AG08395 (cell line): ENCODE results near the gene IRF3.
A peak's percentile ranks its signal among the peaks of the same experiment; 100 is the strongest.
"Not testable (repeated sequence)": the region's sequence is repeated elsewhere in the genome, so short reads cannot be mapped to it uniquely, and the experiment has no call there.

Experiments used
- DNase-seq: peaks from one replicate; pipeline ENCODE4 v3.0.0; 2012; ENCODE audit warnings: mixed read lengths, low spot score

The IRF3 gene

DNA sequence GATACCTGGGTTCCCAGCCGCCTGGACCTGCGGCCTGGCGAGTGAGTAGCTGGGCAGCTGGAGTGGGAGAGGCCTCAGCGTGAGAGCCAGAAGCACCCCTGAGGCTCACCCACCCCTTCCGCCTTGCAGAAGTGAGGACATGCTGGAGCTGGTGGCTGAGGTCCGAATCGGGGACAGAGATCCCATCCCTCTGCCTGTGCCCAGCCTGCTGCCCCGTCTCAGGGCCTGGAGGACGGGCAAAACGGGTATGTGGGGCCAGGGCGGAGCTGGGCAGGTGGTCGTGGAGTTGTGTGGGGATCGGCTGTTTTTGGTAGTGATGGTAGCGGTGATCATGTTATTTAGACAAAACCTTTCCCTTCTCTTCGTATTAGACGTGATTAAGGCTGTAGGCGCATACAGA lies 19.1 kb downstream of the IRF3 start:
- no peak for DNase-seq

DNA sequence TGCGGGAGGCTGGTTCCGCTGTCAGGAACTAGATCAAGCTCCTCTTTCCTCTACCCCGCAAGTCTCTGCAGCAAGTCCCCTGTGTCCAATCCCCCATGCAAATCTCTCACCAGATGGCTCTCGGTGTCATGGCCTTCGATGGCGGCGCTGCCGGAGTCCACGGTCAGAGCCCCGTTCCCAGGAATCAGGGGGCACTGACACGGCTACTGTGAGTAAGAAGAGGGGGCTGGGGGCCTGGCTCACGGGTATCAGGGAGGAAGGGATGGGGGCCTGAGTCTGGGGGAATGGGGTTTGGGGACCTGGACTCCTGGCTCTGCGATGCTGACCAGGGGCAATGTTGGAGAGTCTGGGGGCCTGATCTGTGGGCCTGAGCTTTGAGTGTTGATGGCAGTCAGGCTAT lies 19.7 kb downstream of the IRF3 start:
- no peak for DNase-seq

- DNase-seq: no peak
Measured at GRCh38 chr19:49645592-49645991, 20.1 kb downstream of the IRF3 start.

GRCh38 chr19:49643466-49643865 lies 22.2 kb downstream of the IRF3 start:
- no peak for DNase-seq

GRCh38 chr19:49642492-49643035 lies 23.1 kb downstream of the IRF3 start:
- DNase-seq: no peak

DNA sequence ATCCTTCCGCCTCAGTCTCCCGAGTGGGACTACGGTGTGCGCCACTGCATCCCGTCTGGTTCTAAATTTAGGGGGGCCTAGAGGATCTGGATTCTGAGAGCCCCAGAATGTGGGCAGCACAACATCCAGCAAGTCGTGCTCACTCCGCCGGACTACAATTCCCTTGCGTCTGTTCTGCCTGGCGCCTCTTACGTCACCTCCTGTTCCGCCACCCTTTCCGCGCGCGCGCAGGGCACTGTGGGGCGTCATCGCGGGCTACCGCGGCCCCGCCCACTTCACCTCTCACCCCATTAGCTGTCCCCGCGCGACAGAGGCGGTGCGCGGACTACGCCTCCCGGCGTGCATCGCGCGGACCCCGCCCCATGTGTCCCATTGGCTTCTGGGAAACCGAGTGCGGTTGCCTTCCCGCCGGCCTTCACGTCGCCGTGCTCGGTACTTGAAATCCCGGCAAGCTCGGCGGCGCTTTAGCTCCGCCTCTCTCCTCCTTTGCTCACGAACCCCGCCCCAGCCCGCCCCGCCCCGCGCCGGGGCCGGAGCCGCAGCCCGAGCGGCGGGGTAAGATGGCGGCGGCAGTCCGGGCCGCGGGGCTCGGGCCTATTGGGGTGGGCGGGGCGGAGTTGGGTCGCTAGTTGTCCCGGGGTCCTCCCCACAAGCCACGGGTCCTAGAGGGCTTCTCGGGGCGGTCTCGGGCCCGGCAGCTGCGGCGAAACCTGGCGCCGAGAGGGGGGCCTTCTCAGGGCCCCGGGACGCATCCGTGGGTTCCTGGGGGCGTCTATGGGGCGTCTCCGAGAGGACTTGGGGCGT lies 23.8 kb downstream of the IRF3 start, which contains the start of gene SCAF1:
TSS of gene SCAF1 (plus strand) at position 522 of the 804 bp plus-strand sequence. CDS start 2,818 bp downstream, outside the sequence.
- peak; percentile 98 for DNase-seq

DNA sequence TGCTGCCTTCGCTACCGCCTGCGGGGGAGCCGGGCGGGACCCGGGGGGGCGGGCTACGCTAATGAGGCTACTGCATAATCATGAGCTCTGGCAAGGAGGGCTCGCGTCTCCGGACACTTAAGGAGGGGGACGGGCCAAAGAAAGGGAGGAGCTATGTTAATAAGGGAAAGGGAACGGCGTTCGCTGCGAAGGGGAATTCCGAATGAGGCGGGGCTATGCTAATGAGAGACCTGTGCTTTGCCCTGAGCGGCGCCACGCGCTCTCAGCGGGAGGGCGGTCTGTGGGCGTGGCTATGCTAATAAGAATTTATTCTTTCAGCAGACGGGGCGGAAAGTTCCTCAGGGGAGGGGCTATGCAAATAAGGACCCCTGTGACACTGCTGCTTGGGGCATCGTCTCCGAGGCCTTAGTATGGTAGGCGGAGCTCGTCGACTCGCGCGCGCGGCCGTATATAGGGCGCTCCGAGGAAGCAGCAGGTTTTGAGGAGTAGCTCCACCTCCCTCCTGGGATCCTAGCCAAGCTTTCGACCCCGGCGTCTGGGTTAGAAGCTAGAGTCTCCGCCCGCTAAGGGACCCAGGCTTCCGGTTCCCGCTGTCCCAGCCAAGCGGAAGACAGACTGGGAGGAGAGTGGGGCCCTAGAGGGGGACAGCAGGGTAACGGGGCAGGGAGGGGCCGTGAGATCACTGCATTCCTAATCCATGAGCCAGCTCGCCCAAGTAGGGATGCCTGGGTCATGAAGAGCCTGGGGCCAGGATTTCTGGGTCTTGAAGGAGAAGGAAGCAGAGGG lies 25.4 kb downstream of the IRF3 start, which contains the start of gene RRAS:
TSS of gene RRAS (minus strand) at position 31 of the 786 bp plus-strand sequence. CDS start 45 bp downstream, outside the sequence.
- DNase-seq: peak; percentile 97

- DNase-seq: peak; percentile 4
Measured at GRCh38 chr19:49639401-49640112, 26.1 kb downstream of the IRF3 start.

DNA sequence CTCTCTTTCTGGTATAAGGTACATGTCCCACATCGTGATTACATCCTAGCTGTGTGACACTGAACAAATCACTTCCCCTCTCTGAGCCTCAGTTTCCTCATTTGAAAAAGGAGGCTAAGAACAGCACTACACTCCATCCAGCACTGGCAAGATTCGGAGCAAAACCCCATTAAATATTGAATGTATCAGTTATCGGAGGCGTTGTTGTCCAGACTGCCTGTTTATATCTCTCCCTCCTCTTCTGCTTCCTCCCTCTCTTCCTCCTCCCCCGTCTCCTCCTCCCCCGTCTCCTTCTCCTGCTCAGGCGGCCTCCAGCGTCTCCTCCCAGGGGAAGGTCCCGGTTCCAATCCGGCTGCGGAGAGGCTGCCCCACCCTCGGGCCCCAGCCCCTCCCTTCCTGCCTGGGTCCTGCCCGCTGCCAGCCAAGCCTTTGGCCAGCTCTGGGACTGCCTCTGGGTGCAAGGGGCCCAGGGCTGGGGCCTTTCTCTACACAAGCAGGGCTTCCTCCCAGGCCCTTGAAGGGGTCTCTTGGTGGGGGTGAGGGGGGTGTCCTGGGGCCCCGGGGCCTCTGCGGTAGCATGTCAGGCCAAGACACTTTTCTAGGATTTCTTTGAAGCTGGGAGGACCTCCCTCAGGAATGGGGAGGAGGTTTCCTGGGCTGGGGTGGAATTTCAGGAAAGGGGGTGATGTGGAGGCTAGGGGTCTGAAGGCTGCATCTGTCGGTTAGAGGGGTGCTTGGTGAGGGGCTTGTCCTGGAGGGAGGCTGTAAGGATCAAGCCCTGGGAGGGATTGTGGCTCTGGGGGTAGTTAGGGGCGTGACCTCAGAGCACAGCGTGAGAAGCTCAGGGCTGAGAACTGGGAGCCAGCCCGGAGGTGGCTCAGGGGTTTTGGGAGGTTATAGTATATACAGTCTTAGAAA lies 27.6 kb downstream of the IRF3 start:
- peak; percentile 85 for DNase-seq

DNA sequence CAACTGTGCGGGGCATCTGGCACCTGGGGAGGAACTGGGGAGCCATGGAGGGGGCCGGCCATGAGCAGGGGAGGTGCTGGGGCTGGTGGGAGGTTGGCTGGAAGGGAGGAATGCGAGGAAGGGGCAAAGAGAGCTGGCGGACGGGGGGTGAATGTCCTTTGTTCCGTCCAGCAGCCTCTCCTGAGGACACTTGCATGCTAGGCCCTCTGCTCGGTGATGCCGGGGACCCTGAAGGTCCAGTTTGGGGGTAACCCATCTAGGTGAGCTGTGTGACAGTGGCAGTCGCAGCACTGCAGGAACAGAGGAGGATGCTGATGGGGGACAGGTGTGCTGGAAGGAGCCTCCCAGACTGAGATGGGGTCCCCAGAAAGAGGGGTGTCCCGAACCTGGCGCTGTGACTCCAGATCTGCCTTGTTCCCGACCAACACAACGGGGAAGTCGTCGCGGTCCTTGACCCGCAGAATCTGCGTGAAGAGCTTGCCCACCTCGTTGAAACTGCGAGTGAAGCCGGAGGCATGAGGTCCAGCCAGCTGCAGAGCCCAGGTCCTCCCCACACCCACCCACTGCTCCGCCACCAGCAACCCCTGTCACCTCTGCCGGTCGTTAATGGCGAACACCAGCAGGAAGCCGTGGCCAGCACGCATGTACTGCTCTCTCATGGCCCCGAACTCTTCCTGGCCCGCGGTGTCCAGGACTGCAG lies 29.3 kb downstream of the IRF3 start:
- no peak for DNase-seq

- no peak for DNase-seq
Measured at GRCh38 chr19:49635530-49636232, 30.0 kb downstream of the IRF3 start.

- not testable (repeated sequence) for DNase-seq
Measured at GRCh38 chr19:49633273-49633672, 32.4 kb downstream of the IRF3 start.

- DNase-seq: no peak
Measured at GRCh38 chr19:49632576-49632975, 33.1 kb downstream of the IRF3 start.

GRCh38 chr19:49631610-49632192 lies 34.0 kb downstream of the IRF3 start:
- DNase-seq: no peak

DNA sequence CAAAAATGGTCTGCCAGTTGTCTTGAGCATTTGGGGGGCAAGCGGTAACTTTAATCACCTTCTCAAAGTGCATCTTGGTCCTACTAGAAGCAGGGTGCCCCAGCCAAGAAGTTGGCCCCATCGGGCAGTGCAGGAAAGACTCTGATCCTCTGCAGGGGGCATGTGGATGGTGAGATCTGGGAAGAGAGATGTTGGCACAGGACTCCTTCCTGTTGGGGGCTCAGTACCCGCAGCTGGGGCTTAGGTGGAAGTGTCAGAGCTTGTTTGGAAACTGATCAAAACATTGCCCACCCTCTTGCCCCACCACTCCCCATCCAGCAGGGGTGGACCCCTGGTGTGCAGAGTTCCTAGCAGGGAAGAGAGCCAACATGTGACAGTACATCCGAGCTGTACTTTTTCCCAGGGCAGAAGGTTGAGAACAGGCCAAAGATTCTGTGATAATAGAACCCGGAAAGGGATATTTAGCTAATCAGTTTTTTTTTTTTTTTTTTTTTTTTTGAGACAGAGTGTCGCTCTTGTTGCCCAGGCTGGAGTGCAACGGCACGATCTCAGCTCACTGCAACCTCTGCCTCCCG lies 34.6 kb downstream of the IRF3 start:
- DNase-seq: no peak

DNA sequence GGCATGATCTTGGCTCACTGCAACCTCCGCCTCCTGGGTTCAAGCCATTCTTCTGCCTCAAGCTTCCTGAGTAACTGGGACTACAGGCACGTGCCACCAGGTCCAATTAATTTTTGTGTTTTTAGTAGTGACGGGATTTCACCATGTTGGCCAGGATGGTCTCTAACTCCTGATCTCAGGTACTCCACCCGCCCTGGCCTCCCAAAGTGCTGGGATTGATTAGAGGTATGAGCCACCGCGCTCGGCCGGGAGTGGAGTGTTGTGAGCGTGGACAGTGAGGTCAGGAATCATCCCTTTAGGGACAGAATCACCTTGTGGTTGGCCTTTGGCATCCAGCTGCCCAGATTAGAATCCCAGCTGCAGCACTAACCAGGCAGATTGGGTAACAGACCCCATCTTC lies 36.0 kb downstream of the IRF3 start:
- DNase-seq: no peak

DNA sequence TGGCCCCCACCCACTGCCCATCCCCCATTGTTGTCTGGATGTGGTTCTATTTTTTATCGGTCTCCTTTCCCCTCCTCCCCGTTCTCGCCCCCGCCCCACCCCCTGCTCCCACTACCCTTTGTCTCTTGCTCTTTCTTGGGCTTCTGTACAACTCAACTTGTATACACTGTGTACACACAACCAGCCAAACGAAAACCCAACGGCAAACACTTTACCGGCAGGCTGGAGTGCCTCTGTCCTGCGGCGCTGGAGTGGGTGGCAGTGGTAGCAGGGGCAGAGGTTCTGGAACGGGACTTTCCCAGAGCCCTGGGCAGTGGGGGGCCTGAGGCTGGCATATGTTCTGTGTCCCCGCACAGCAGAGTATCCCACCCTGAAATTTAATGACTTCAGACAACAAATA lies 39.4 kb downstream of the IRF3 start:
- DNase-seq: no peak

- DNase-seq: no peak
Measured at GRCh38 chr19:49624967-49625910, 40.4 kb downstream of the IRF3 start.
